Body of pancreas (tissue), 4 donors: Measurements from ENCODE around the gene MAB21L4. TPM values are rescaled to one million over a fixed set of nuclear protein-coding genes. Genes with fewer than 3 reads are reported as not detected.

ENCODE experiments used
- ATAC-seq: fragments of 150-250 bp; one replicate; pipeline ENCODE4 v1.9.1; 2016
- DNase-seq, 4 donors: peaks; one replicate each; pipeline ENCODE4 v3.0.0-alpha.2; 2019
- H3K27ac ChIP-seq, 4 donors: fragments of 200-600 bp; sonication (generic); 1 replicate in 3 of 4; 2 replicates in 1 of 4; pipeline versions ENCODE4 v1.5.1 to v1.6.1; 2016 to 2019; ENCODE audit warnings: mild to moderate bottlenecking in 1 of 4, mixed read lengths in 1 of 4, moderate library complexity in 1 of 4
- H3K27me3 ChIP-seq, 2 donors: fragments of 200-600 bp; sonication (generic); one replicate each; pipeline ENCODE4 v1.6.0; 2016; ENCODE audit warnings: mild to moderate bottlenecking in 1 of 2
- H3K36me3 ChIP-seq, 2 donors: fragments of 200-600 bp; sonication (generic); replicated peaks in 1 of 2; 2 replicates each; pipeline ENCODE4 v1.5.1; 2016; ENCODE audit warnings: low read depth in 2 of 2; ENCODE audit not compliant: insufficient read depth in 1 of 2
- H3K4me1 ChIP-seq: fragments of 200-600 bp; sonication (generic); one replicate; pipeline ENCODE4 v1.6.0; 2016
- H3K4me3 ChIP-seq, 2 donors: fragments of 200-600 bp; sonication (generic); 1 replicate in 1 of 2; 2 replicates in 1 of 2; pipeline ENCODE4 v1.5.1; 2016 to 2019
- H3K9me3 ChIP-seq, 3 donors: fragments of 200-600 bp; sonication (generic); 1 replicate in 2 of 3; 2 replicates in 1 of 3; pipeline ENCODE4 v1.5.1; 2016
- POLR2A ChIP-seq, 3 donors: fragments of 450-650 bp; IDR thresholded peaks; one replicate each; pipeline ENCODE4 v1.6.1; 2016; ENCODE audit warnings: antibody characterized with exemption in 3 of 3, mild to moderate bottlenecking in 2 of 3
- WGBS, 2 donors: methylation state at CpG; one replicate each; pipeline ENCODE4 v1.1.5; 2017; 5-methylcytosine and 5-hydroxymethylcytosine counted together
- intact Hi-C: fragments of 100-400 bp; cut with DNase I; formaldehyde crosslinking; loops from one replicate; pipeline ENCODE4 v1.15.1; 2023
- total RNA-seq, 2 donors: library from RNA; depleted of rRNA; stranded (reverse); fragments of >200 nt; gene quantifications; one replicate each; pipeline ENCODE4 v1.1.0, GENCODE V29; 2016
- TF ChIP-seq, protein P1 (sequence below), 7 experiments: fragments of 450-650 bp in 4 of 7; fragments of 200-600 bp in 3 of 7; sonication (generic) in 3 of 7; IDR thresholded peaks; one replicate each; pipeline ENCODE4 v1.5.1; 2016 to 2019; ENCODE audit warnings: antibody characterized with exemption in 7 of 7

Gene MAB21L4
- total RNA-seq, 2 donors from 2014 or later, result 0.26 TPM; not detected in 1

GRCh38 chr2:240925568-240926515, 29.9 kb upstream of the MAB21L4 start:
- no peak for ATAC-seq
- intact Hi-C loops, result no loop called here

GRCh38 chr2:240925191-240925567, 29.2 kb upstream of the MAB21L4 start:
- Histone ChIP-seq H3K27ac (no peak overlapping the region), H3K4me1 (peaks cover 3% of the 10 kb centered on the region), H3K27me3 (no peaks in the 10 kb centered on the region), H3K36me3 (no peaks in the 10 kb centered on the region), H3K9me3 (no peaks in the 10 kb centered on the region), H3K4me3 (no peak overlapping the region)
- no peak for TF ChIP-seq POLR2A (IDR thresholded peaks at IDR 0.05)
- DNase-seq, result peak; percentile 1 to 11 (median 8)
- 88 to 89% methylated on average over 12 to 14 of the region's 14 CpGs for WGBS, 2 donors
- intact Hi-C loops, result no loop called here
- no peak for ATAC-seq

More at GRCh38 chr2:240925568-240926515, 29.9 kb upstream of the MAB21L4 start:
- H3K36me3 ChIP-seq, result no peaks in the 10 kb centered on the region
- no peaks in the 10 kb centered on the region for H3K27me3 ChIP-seq
- peak; percentile 1 to 11 (median 7) for DNase-seq
- no peak overlapping the region for H3K27ac ChIP-seq
- no peaks in the 10 kb centered on the region for H3K9me3 ChIP-seq
- no peak overlapping the region for H3K4me3 ChIP-seq
- H3K4me1 ChIP-seq, result peaks cover 3% of the 10 kb centered on the region
- WGBS, 2 donors, result 84 to 88% methylated on average over 7 to 25 of the region's 29 CpGs
- TF ChIP-seq, protein P1, sequence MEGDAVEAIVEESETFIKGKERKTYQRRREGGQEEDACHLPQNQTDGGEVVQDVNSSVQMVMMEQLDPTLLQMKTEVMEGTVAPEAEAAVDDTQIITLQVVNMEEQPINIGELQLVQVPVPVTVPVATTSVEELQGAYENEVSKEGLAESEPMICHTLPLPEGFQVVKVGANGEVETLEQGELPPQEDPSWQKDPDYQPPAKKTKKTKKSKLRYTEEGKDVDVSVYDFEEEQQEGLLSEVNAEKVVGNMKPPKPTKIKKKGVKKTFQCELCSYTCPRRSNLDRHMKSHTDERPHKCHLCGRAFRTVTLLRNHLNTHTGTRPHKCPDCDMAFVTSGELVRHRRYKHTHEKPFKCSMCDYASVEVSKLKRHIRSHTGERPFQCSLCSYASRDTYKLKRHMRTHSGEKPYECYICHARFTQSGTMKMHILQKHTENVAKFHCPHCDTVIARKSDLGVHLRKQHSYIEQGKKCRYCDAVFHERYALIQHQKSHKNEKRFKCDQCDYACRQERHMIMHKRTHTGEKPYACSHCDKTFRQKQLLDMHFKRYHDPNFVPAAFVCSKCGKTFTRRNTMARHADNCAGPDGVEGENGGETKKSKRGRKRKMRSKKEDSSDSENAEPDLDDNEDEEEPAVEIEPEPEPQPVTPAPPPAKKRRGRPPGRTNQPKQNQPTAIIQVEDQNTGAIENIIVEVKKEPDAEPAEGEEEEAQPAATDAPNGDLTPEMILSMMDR (IDR thresholded peaks at IDR 0.05), result no peak
- TF ChIP-seq POLR2A (IDR thresholded peaks at IDR 0.05), result no peak

DNA sequence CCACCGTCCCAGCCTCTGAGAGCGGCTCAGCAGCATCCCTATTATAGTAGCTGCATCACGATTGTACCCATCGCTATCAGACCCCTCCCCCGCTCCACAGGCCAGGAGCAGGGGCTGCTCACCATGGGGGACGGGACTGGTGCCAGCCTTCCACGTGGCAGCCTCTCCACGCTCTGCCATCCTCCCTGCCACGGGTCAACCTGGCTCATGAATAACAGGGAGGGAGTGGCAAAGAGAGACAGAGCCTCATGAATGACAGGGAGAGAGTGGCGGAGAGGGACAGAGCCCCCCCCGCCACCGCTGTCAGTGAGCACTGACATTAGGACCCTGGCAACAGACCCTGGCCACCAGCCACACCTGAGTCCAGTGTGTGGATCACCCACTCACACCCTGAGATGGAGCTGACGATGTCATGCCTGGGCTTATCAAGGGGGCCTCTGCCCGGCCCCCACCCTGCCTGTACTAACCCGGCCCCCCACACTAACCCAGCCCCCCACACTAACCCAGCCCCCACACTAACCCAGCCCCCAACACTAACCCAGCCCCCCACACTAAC, 27.1 kb upstream of the MAB21L4 start:
- no peaks in the 10 kb centered on the region for H3K27me3 ChIP-seq
- H3K36me3 ChIP-seq, result no peaks in the 10 kb centered on the region
- intact Hi-C loops, result no loop called here
- ATAC-seq (no peak), DNase-seq (peak; percentile 1 to 11 (median 7))
- peaks cover 3% of the 10 kb centered on the region for H3K4me1 ChIP-seq
- 50 to 52% methylated on average over 13 to 15 of the region's 15 CpGs for WGBS, 2 donors
- no peak overlapping the region for H3K4me3 ChIP-seq
- TF ChIP-seq, protein P1 (IDR thresholded peaks at IDR 0.05), result no peak
- no peak for TF ChIP-seq POLR2A (IDR thresholded peaks at IDR 0.05)
- H3K9me3 ChIP-seq, result no peaks in the 10 kb centered on the region
- H3K27ac ChIP-seq, result no peak overlapping the region

GRCh38 chr2:240922245-240922981, 26.5 kb upstream of the MAB21L4 start:
- Histone ChIP-seq H3K4me1 (peaks cover 3% of the 10 kb centered on the region), H3K27ac (no peak overlapping the region), H3K36me3 (no peaks in the 10 kb centered on the region), H3K9me3 (no peaks in the 10 kb centered on the region), H3K27me3 (no peaks in the 10 kb centered on the region), H3K4me3 (no peak overlapping the region)
- intact Hi-C loops, result no loop called here
- DNase-seq (peak; percentile 0 to 8 (median 4)), ATAC-seq (no peak)
- 72 to 78% methylated on average over 2 to 18 of the region's 18 CpGs for WGBS, 2 donors
- no peak for TF ChIP-seq POLR2A (IDR thresholded peaks at IDR 0.05)
- TF ChIP-seq, protein P1 (IDR thresholded peaks at IDR 0.05), result no peak

DNA sequence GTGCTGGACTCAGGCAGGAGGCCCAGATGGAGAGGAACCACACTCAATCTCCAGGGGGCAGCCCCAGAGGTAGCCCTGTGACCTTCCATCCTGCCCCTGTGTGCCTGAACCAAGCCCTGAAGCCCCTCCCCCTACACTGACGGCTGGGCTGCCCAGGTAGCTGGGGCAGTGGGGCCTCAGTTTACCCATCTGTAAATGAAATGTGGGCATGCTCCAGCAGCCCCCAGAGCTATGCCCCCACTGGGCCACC, 26.0 kb upstream of the MAB21L4 start:
- Histone ChIP-seq H3K36me3 (no peaks in the 10 kb centered on the region), H3K4me1 (peaks cover under 1% of the 10 kb centered on the region), H3K27me3 (no peaks in the 10 kb centered on the region), H3K9me3 (no peaks in the 10 kb centered on the region), H3K27ac (no peak overlapping the region), H3K4me3 (no peak overlapping the region)
- ATAC-seq (no peak), DNase-seq (peak in 3 of 4 donors; percentile 3 to 11 (median 6))
- 64% methylated on average over 1 of the region's 1 CpG; no CpG with 5 or more reads in 1 of the 2 donors for WGBS, 2 donors
- intact Hi-C loops, result no loop called here
- TF ChIP-seq, protein P1 (IDR thresholded peaks at IDR 0.05), result no peak
- no peak for TF ChIP-seq POLR2A (IDR thresholded peaks at IDR 0.05)
